MG63 (cell line): ENCODE data around the gene AADACL4. TPM values are rescaled to one million over a fixed set of nuclear protein-coding genes. Genes with fewer than 3 reads are reported as not detected.
"Not testable (repeated sequence)": the region's sequence is repeated elsewhere in the genome, so short reads cannot be mapped to it uniquely, and the experiment has no call there.

Experiments used
- DNase-seq: peaks from one replicate; pipeline ENCODE4 v3.0.0-alpha.2; 2020
- H3K27me3 ChIP-seq: fragments of 250-450 bp; sonication (Bioruptor Pico); 2 replicates; pipeline ENCODE4 v1.5.1; 2020; ENCODE audit warnings: mild to moderate bottlenecking, moderate library complexity
- H3K36me3 ChIP-seq: fragments of 250-450 bp; sonication (Bioruptor Pico); 2 replicates; pipeline ENCODE4 v1.5.1; 2020; ENCODE audit warnings: mild to moderate bottlenecking, moderate library complexity
- H3K4me3 ChIP-seq: fragments of 250-450 bp; sonication (Bioruptor Pico); 2 replicates; pipeline ENCODE4 v1.5.1; 2020; ENCODE audit warnings: mild to moderate bottlenecking, moderate library complexity
- H3K9me3 ChIP-seq: fragments of 250-450 bp; sonication (Bioruptor Pico); 2 replicates; pipeline ENCODE4 v1.5.1; 2020; ENCODE audit warnings: mild to moderate bottlenecking, moderate library complexity
- total RNA-seq: library from RNA; depleted of rRNA; stranded (reverse); fragments of >200 nt; shearing (Covaris generic); gene quantifications from 2 replicates; pipeline ENCODE4 v1.2.3, GENCODE V29; 2014; ENCODE audit warnings: low replicate concordance; rRNA removed

The AADACL4 gene
- total RNA-seq, 1 experiment from 2014 or later: not detected

DNA sequence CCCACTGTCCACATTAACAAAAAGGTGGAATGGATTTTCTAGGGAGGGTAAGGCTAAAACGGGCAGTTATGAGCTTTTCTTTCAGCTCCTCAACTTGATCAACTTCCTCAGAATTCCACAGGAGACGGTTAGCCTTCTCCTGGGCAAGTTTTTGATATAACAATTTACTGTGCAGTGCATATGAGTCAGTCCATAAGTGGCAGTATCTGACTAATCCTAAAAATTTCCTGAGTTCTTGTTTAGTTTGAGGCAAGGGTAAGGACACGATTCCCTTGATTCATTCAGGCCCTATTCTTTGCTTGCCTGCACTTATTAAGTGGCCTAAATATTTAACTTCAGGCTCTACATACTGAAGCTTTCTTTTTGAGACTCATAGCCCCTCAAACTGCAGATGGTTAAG is 65.8 kb downstream of the AADACL4 start:
- no peaks in the 10 kb centered on the region for H3K36me3 ChIP-seq
- DNase-seq: no peak
- H3K27me3 ChIP-seq: no peaks in the 10 kb centered on the region
- H3K4me3 ChIP-seq: no peak overlapping the region
- no peaks in the 10 kb centered on the region for H3K9me3 ChIP-seq

DNA sequence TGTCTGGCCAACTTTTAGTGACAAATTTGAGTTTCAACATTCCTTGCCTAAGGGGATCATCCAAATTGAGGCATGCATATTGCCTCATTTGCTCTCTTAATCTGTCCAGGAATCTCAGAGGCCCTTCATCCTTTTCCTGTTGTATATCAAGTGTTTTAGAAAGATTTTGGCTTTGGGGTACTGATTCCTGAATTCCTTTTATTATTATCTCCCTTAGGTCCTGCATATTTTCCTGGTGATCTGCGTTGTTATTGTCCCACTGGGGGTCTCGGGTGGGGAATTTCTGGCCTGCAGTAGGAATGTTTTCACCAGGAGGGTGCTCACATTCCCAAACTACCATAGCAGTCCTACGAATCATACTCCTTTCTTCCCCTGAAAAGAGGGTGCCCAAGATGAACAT is 67.7 kb downstream of the AADACL4 start:
- Histone ChIP-seq H3K27me3 (no peaks in the 10 kb centered on the region), H3K9me3 (no peaks in the 10 kb centered on the region)
- DNase-seq: no peak

DNA sequence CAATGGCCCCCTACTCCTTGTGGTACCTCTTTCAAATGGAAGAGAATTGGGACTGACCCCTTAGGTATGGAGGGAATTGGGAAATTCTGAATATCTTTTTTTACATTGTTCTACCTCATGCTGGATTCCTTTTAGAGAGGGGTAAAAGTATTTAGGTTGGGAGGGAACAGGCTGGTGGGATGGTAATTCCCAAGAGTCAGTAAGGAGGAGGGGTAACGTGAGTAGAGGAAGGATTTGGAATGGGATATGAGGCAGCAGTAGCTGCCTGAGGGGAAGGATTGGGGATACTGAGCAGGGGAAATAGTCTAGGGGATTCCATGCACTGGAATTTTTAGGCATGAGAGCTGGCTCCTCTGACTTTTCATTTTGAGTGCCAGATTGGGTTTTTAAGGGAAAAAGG is 68.2 kb downstream of the AADACL4 start:
- H3K27me3 ChIP-seq: no peaks in the 10 kb centered on the region

More for the DNA sequence above, 67.7 kb downstream of the AADACL4 start:
- no peak overlapping the region for H3K4me3 ChIP-seq
- H3K36me3 ChIP-seq: no peaks in the 10 kb centered on the region

DNA sequence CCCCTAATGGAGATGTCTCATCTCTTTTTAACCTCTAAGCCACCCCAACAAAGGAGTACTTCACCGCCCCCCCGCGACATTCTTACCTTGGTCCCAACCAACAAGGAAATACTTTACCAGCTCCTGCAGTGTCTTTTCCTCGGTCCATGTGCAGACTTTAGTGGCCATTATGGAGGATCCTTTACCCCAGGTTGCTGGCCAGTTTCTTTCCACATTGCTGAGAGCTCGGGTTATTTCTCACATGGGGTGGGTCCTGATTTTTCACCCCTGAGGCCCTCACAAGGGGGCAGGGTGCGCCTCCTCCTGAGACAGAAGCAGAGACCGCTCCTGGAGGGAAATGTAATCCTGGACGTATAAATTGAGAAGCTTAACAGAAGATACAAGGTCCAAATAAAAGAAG is 69.0 kb downstream of the AADACL4 start:
- H3K9me3 ChIP-seq: no peaks in the 10 kb centered on the region
- no peak overlapping the region for H3K4me3 ChIP-seq
- no peaks in the 10 kb centered on the region for H3K27me3 ChIP-seq
- H3K36me3 ChIP-seq: no peaks in the 10 kb centered on the region
- DNase-seq: no peak

More for the DNA sequence above, 68.2 kb downstream of the AADACL4 start:
- Histone ChIP-seq H3K4me3 (no peak overlapping the region), H3K9me3 (no peaks in the 10 kb centered on the region), H3K36me3 (no peaks in the 10 kb centered on the region)
- DNase-seq: no peak

DNA sequence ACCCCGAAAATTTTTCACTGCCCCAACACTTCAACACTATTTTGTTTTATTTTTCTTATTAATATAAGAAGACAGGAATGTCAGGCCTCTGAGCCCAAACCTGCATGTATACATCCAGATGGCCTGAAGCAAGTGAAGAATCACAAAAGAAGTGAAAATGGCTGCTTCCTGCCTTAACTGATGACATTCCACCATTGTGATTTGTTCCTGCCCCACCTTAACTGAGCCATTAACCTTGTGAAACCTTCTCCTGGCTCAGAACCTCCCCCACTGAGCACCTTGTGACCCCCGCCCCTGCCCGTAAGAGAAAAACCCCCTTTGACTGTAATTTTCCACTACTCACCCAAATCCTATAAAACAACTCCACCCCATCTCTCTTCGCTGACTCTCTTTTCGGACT is 69.8 kb downstream of the AADACL4 start:
- not testable (repeated sequence) for H3K36me3 ChIP-seq, H3K4me3 ChIP-seq, H3K27me3 ChIP-seq, H3K9me3 ChIP-seq, DNase-seq

DNA sequence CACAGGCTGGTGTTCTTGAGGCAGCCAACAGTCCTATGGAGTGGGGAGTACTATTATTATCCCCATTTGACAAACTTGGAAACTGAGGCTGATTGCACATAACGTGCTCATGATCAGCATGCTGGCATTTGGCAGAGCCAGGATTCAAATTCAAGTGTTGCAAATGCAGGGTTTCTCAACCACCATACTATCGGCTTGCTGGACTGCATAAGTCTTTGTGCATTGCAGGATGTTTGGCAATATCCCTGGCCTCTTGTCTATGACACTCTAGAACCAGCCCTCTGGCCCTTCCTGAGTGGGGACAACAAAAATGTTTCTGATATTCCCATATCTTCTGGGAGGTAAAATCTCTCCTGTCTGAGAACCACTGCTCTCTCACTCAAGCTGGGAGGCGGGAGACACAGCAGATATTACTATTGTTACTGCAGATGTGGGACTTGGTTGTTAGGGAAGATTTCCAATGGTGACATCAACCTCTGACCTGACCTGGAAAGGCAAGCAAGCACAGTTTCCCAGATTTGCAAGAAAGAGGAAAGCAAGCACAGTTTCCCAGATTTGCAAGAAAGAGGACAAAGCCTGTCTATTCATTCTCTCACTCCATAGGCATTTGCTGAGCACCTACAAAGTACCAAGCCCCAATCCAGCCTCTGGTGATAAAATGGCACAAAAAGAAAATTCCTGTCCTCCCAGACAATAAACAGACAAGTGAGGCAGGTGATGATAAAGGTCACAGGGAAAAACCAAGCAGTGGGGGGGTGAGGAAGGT is 71.0 kb downstream of the AADACL4 start:
- Histone ChIP-seq H3K36me3 (no peaks in the 10 kb centered on the region), H3K9me3 (no peaks in the 10 kb centered on the region), H3K4me3 (no peak overlapping the region), H3K27me3 (no peaks in the 10 kb centered on the region)
- DNase-seq: no peak

DNA sequence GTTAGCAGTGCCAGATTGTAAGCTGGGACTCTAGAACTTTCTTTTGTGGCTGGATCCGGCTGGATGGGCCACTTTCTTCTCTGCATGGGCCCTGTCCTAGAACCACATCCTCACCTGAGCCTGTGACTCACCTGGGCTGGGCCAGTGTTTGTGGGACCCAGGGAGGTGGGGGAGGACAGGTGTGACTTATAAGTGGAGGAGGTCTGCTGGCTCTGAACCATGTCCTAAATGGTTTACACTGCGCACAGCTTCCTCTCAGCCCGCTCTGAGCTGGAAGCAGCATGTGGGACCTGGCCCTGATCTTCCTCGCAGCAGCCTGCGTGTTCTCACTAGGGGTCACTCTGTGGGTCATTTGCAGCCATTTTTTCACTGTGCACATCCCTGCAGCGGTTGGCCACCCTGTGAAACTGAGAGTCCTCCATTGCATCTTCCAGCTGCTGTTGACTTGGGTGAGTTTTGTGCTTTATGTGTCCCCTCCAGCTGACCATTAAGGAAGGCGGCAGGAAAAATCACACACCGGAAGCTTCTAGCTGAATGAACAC is 72.1 kb downstream of the AADACL4 start, which contains the start of gene AADACL3:
AADACL3 (plus strand) TSS at position 215 of the 542 bp plus-strand sequence; CDS start at position 282, 67 bp downstream.
- no peaks in the 10 kb centered on the region for H3K9me3 ChIP-seq

More for the DNA sequence above, 72.1 kb downstream of the AADACL4 start, which contains the start of gene AADACL3:
- no peak within 1 kb of the TSS for H3K4me3 ChIP-seq
- no peak for DNase-seq
- no peaks in the 10 kb centered on the region for H3K27me3 ChIP-seq
- H3K36me3 ChIP-seq: no peaks in the 10 kb centered on the region

Other genes starting within 250 kb of the AADACL4 start
- 229 and 317 TPM in 2 replicates for gene DHRS3, start 25.9 kb upstream of the AADACL4 start, total RNA-seq
- gene AADACL3, start 72.0 kb downstream of the AADACL4 start, total RNA-seq: not detected in 2 replicates
- not detected in 2 replicates for gene CFAP107, start 102.1 kb downstream of the AADACL4 start, total RNA-seq
- not detected in 2 replicates for gene PRAMEF12, start 129.7 kb downstream of the AADACL4 start, total RNA-seq
- not detected in 2 replicates for gene PRAMEF1, start 147.3 kb downstream of the AADACL4 start, total RNA-seq
- gene PRAMEF11, start 187.3 kb downstream of the AADACL4 start, total RNA-seq: not detected in 2 replicates
- gene HNRNPCL1, start 204.6 kb downstream of the AADACL4 start, total RNA-seq: not detected in 2 replicates
- not detected in 2 replicates for gene PRAMEF2, start 213.0 kb downstream of the AADACL4 start, total RNA-seq
- not detected in 2 replicates for gene PRAMEF4, start 242.1 kb downstream of the AADACL4 start, total RNA-seq